Activated naive CD8-positive, alpha-beta T cell (primary cell): Measurements from ENCODE around the gene ADAMTS17.
A peak's percentile ranks its signal among the peaks of the same experiment; 100 is the strongest.

Source experiments
- H3K27ac Mint-ChIP-seq: one replicate; pipeline ENCODE4 v1.8.0; 2021; ENCODE audit warnings: mixed read lengths
- H3K27me3 Mint-ChIP-seq: one replicate; pipeline ENCODE4 v1.8.0; 2021; ENCODE audit warnings: mixed read lengths
- H3K36me3 Mint-ChIP-seq: one replicate; pipeline ENCODE4 v1.8.0; 2021; ENCODE audit warnings: mixed read lengths
- H3K4me1 Mint-ChIP-seq: one replicate; pipeline ENCODE4 v1.8.0; 2021; ENCODE audit warnings: low read depth, mixed read lengths
- H3K4me3 Mint-ChIP-seq: one replicate; pipeline ENCODE4 v1.8.0; 2021; ENCODE audit warnings: mild to moderate bottlenecking, mixed read lengths
- H3K9me3 Mint-ChIP-seq: one replicate; pipeline ENCODE4 v1.8.0; 2021; ENCODE audit warnings: low read depth, mixed read lengths

Gene ADAMTS17

GRCh38 chr15:99957642-99958013 lies 384.1 kb downstream of the ADAMTS17 start:
- Mint-ChIP-seq H3K4me3 (no peak overlapping the region), H3K27ac (no peak overlapping the region), H3K4me1 (peaks cover 12% of the 10 kb centered on the region), H3K27me3 (peaks cover 18% of the 10 kb centered on the region), H3K36me3 (peaks cover 2% of the 10 kb centered on the region), H3K9me3 (no peaks in the 10 kb centered on the region)

DNA sequence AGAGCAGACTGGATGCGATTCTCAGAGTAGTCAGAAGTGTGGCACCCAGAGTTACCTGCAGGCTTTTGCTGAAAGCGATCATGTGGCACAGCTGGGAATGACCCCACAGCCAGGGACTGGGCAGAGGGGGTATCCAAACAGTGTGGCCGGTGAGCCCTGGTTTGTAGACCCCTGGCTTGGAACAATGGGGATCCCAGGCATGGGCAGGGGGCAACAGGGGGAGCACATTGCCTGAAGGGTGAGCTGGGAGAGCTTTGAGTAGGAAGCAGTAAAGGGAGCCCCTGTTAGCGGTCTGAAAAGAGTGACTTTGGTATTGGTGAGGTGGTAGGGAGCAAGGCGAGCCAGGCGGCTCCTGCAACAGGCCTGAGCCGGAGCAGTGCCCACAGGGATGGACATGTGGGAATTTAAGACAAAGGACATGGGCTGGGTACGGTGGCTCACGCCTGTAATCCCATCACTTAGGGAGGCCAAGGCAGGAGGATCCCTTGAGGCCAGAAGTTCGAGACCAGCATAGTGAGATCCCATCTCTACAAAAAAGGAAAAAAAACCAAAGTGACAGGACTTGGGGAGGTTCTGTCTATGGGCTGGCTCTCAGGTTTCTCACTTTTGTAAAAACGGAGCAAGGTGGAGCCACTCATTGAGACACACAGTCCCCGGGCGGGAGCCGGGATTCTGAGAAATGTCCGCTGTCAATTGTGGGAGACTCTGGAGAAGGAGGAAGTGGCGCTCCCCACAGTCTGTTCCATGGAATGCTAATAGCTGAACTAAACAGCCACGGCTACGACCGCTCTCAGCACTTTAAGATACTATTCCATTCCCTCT lies 384.7 kb downstream of the ADAMTS17 start:
- Mint-ChIP-seq H3K27me3 (peaks cover 20% of the 10 kb centered on the region), H3K27ac (no peak overlapping the region), H3K36me3 (peaks cover 2% of the 10 kb centered on the region), H3K4me1 (peaks cover 12% of the 10 kb centered on the region), H3K4me3 (no peak overlapping the region), H3K9me3 (no peaks in the 10 kb centered on the region)

GRCh38 chr15:99956022-99956775 lies 385.6 kb downstream of the ADAMTS17 start:
- H3K27ac Mint-ChIP-seq = no peak overlapping the region
- peaks cover 12% of the 10 kb centered on the region for H3K4me1 Mint-ChIP-seq
- peaks cover 20% of the 10 kb centered on the region for H3K27me3 Mint-ChIP-seq
- H3K9me3 Mint-ChIP-seq = no peaks in the 10 kb centered on the region
- peaks cover 10% of the 10 kb centered on the region for H3K36me3 Mint-ChIP-seq
- H3K4me3 Mint-ChIP-seq = no peak overlapping the region

- Mint-ChIP-seq H3K9me3 (no peaks in the 10 kb centered on the region), H3K27ac (no peak overlapping the region), H3K36me3 (peaks cover 10% of the 10 kb centered on the region), H3K4me1 (peaks cover 12% of the 10 kb centered on the region), H3K27me3 (peaks cover 19% of the 10 kb centered on the region), H3K4me3 (no peak overlapping the region)
Measured at GRCh38 chr15:99955532-99955931, 386.2 kb downstream of the ADAMTS17 start.

DNA sequence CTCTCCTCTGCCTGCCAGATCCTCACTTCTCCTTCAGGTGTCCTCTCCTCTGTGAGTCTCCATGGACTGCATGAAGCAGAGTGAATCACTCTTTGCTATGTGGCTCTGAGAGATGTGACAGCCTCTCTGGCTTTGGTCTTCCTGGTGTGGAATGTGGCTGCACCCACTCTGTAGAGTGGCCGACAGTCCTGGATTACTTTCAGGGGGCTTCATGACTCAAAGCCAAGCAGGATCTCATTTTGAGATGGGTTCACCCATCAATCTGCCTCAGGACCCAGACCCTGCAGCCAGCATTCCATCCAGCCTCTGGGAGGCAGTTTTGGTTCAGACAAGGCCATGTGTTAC lies 386.6 kb downstream of the ADAMTS17 start:
- H3K27ac Mint-ChIP-seq = no peak overlapping the region
- H3K9me3 Mint-ChIP-seq = no peaks in the 10 kb centered on the region
- peaks cover 10% of the 10 kb centered on the region for H3K36me3 Mint-ChIP-seq
- peaks cover 19% of the 10 kb centered on the region for H3K27me3 Mint-ChIP-seq
- H3K4me1 Mint-ChIP-seq = peaks cover 12% of the 10 kb centered on the region
- no peak overlapping the region for H3K4me3 Mint-ChIP-seq

DNA sequence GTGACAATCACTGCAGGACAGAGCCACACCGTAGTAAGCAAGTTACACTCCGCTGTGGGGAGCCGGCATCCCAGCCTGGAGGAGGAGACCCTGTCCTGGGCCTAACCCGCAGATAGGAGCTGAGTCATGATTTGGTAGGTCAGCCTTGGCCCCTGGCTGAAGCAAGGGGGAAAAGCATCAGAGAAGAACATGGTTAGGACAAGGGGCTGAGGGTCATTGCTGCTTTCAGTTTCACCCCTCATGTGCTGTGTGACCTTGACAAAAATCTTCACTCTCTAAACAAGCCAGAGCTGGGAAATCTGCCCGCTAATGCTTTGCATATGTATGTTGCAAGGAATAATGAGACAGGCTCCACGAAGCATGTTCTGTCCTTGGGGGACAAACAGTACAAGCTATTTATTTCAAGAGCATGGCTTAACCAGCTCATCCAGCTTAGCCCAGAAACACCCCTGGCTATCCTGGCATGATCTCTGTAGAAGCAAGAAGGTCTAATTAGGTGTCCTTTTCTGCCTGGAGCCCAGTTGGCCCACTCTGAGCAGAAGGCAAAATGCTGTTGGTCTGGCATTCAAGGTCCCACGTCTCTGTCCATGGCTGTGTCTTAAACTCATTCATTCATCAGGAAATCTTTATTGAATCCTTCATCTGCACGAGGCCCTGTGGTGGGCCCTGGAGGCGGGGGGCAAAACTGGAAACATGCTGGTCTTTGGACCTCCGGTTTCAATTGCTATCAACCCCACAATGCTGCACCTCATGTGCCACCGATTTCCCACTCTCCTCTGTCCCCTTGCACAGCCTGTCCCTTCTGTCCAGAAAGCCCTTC lies 387.2 kb downstream of the ADAMTS17 start:
- H3K27me3 Mint-ChIP-seq = peaks cover 17% of the 10 kb centered on the region

GRCh38 chr15:99953886-99954285 lies 387.9 kb downstream of the ADAMTS17 start:
- H3K4me3 Mint-ChIP-seq = no peak overlapping the region
- peaks cover 15% of the 10 kb centered on the region for H3K27me3 Mint-ChIP-seq
- no peaks in the 10 kb centered on the region for H3K9me3 Mint-ChIP-seq
- H3K36me3 Mint-ChIP-seq = peaks cover 12% of the 10 kb centered on the region
- H3K4me1 Mint-ChIP-seq = peaks cover 12% of the 10 kb centered on the region
- no peak overlapping the region for H3K27ac Mint-ChIP-seq

More for the DNA sequence above, 387.2 kb downstream of the ADAMTS17 start:
- H3K36me3 Mint-ChIP-seq = peaks cover 10% of the 10 kb centered on the region
- H3K27ac Mint-ChIP-seq = no peak overlapping the region
- H3K4me1 Mint-ChIP-seq = peaks cover 12% of the 10 kb centered on the region
- no peaks in the 10 kb centered on the region for H3K9me3 Mint-ChIP-seq
- H3K4me3 Mint-ChIP-seq = no peak overlapping the region

DNA sequence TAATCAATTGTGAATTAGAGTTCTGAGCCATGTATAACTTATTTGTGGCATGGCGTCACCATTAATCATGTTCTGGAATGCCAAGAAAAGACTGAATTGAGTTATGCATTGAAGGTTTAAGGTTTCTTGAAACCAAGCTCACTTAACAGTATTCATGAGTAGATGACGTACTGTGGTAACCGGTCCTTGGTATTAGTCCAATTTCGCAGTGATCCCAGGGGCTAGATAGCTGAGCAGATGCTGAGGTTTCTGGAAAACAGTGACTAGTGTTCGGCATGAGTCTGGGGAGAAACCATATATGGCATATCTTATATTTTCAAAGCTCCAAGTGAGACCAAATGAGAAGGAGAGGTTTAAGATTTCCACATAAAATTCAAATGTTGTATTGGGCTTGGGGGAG lies 390.3 kb downstream of the ADAMTS17 start:
- H3K27me3 Mint-ChIP-seq = peaks cover 6% of the 10 kb centered on the region
- H3K4me3 Mint-ChIP-seq = no peak overlapping the region
- H3K4me1 Mint-ChIP-seq = no peaks in the 10 kb centered on the region
- no peak overlapping the region for H3K27ac Mint-ChIP-seq
- H3K36me3 Mint-ChIP-seq = peaks cover 14% of the 10 kb centered on the region
- H3K9me3 Mint-ChIP-seq = peaks cover 9% of the 10 kb centered on the region

DNA sequence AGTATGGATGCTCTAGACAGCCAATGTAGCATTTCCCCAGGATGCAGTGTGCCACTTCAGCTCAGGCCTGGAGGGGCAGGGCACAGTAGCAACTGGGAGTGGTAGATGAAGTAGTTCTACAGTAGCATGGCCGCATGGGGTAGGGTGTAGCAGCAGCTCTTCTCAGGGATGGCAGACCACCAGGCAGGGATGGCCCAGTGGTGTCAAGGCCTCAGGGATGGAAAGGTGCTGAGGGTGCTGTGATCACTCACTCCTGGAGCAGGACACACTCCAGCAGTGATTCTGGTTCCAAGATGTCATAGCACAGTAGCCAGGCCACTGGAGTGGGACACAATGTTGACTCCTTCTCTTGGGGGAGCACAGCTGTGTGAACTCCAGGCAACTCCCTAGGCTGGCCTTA lies 397.6 kb downstream of the ADAMTS17 start:
- no peak overlapping the region for H3K27ac Mint-ChIP-seq
- peaks cover 6% of the 10 kb centered on the region for H3K27me3 Mint-ChIP-seq
- H3K36me3 Mint-ChIP-seq = peaks cover 13% of the 10 kb centered on the region
- no peak overlapping the region for H3K4me3 Mint-ChIP-seq
- peaks cover 31% of the 10 kb centered on the region for H3K9me3 Mint-ChIP-seq
- no peaks in the 10 kb centered on the region for H3K4me1 Mint-ChIP-seq

GRCh38 chr15:99943466-99943865 lies 398.3 kb downstream of the ADAMTS17 start:
- no peak overlapping the region for H3K4me3 Mint-ChIP-seq
- no peaks in the 10 kb centered on the region for H3K4me1 Mint-ChIP-seq
- H3K36me3 Mint-ChIP-seq = peaks cover 13% of the 10 kb centered on the region
- no peak overlapping the region for H3K27ac Mint-ChIP-seq
- peaks cover 36% of the 10 kb centered on the region for H3K9me3 Mint-ChIP-seq
- peaks cover 6% of the 10 kb centered on the region for H3K27me3 Mint-ChIP-seq

DNA sequence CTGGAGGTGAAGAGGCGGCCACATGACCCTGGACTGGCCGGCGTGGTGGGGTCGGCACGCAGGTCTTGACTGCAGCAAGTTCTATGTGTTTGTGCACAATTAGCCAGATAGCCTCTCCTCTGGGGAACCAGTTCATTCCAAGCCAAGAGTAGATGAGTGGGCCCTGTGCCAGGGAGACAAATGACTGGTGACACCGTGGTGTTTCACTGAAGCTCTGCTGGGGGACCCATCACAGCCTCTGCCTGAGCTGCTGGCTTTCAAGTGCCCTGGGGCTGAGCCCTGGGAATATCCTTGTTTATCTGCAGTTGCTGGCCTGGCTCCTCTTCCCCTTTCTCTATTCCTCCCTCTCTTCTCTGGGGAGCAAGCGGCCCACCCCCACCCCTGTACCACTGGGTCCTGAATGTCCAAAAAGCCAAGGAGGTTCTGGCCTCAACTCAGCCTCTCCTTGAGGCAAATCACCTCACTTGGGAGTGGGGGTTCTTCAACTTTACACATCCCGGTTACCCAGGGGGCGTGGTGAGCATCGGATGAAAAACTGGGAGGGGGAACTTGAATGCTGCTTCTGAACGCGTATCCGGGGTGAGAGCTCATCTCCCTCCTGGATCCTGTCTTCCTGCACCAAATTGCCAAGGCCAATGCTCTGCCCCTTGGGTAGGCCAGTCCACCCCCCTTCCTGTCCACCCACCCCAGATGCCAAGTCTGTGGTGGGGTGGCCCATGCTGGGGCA lies 408.9 kb downstream of the ADAMTS17 start:
- peaks cover 12% of the 10 kb centered on the region for H3K4me1 Mint-ChIP-seq
- no peak overlapping the region for H3K27ac Mint-ChIP-seq
- H3K36me3 Mint-ChIP-seq = no peaks in the 10 kb centered on the region
- no peaks in the 10 kb centered on the region for H3K9me3 Mint-ChIP-seq
- H3K4me3 Mint-ChIP-seq = no peak overlapping the region
- H3K27me3 Mint-ChIP-seq = peaks cover 1% of the 10 kb centered on the region

DNA sequence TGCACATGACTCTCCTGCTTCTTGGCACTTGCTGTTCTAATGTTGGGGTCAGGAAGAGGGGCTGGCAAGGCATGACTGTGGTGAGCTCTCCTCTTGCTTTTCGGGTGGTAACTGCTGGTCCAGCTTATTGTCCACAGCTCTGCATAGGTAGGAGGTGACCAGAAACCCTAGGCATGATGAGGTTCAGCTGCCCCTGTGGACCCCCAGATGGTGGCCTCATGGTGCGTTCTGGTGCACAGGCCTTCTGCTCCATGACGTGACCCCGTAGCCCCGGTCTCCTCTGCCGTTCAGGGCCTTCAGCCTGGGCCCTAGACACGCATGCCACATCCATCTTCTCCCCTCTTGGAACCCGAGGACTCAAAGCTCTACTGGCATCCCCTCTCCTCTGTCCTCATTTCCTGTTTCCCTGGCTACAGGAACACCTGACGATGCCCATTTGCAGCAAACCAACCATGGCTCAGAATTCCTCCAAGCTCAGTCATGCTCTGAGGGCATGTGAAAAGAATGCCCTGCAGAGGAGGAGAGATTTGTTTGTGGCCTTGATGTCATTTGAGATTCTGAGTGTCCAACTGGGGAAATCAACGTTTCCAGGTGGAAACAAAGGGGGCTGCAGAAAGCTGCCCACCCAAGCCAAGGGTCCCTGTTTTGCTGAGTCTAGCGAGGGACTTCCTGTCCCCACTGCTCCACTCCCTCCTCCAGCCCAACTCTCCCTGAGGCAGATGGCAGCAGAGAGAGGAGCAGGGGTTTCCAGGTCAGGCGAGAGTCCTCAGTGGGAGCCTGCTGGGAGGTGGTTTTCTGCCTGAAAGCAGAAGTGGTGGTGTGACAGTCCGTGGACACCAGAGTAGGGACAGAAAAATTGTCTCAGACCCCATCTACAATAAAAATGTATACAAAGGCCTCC lies 409.8 kb downstream of the ADAMTS17 start:
- H3K36me3 Mint-ChIP-seq = no peaks in the 10 kb centered on the region
- peaks cover 1% of the 10 kb centered on the region for H3K27me3 Mint-ChIP-seq
- no peak overlapping the region for H3K27ac Mint-ChIP-seq
- no peak overlapping the region for H3K4me3 Mint-ChIP-seq
- H3K4me1 Mint-ChIP-seq = peaks cover 12% of the 10 kb centered on the region
- H3K9me3 Mint-ChIP-seq = no peaks in the 10 kb centered on the region

- H3K27me3 Mint-ChIP-seq = no peaks in the 10 kb centered on the region
- no peaks in the 10 kb centered on the region for H3K9me3 Mint-ChIP-seq
- H3K4me1 Mint-ChIP-seq = peaks cover 12% of the 10 kb centered on the region
- H3K27ac Mint-ChIP-seq = no peak overlapping the region
- H3K36me3 Mint-ChIP-seq = no peaks in the 10 kb centered on the region
- H3K4me3 Mint-ChIP-seq = no peak overlapping the region
Measured at GRCh38 chr15:99930696-99931095, 411.1 kb downstream of the ADAMTS17 start.

GRCh38 chr15:99929266-99929665 lies 412.5 kb downstream of the ADAMTS17 start:
- Mint-ChIP-seq H3K4me3 (peak overlapping the region; percentile 88), H3K4me1 (peaks cover 12% of the 10 kb centered on the region), H3K27me3 (no peaks in the 10 kb centered on the region), H3K36me3 (no peaks in the 10 kb centered on the region), H3K27ac (peak overlapping the region; percentile 28), H3K9me3 (no peaks in the 10 kb centered on the region)
